ENCODE results near the gene CMTM4. TPM values are rescaled to one million over a fixed set of nuclear protein-coding genes. Genes with fewer than 3 reads are reported as not detected.
A peak's percentile ranks its signal among the peaks of the same experiment; 100 is the strongest.

The CMTM4 gene
- total RNA-seq, 4 donors from 2014 or later: 14.2 to 22.7 (median 19.6) TPM

DNA sequence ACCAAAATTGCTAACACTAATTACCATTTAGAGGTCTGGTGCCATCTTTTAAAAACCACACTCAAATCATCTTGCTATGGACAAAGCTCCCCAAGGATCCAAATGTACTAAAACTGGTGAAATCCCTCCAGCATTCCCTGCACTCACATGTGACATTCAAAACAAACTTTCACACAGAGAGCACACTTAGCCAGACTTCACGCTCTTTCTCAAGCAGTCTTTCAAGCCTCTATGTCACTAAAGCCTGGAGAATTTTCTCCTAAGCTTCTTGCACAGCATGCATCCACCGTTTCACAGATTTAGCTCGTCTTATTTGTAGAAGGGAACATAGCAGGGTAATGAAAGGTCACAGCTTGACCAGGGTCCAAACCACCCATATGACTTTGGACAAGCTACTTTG lies 72.8 kb downstream of the CMTM4 start:
- 74 to 83% methylated on average over 3 of the region's 3 CpGs for WGBS, 2 donors
- TF ChIP-seq EP300 (IDR thresholded peaks at IDR 0.05) (no peak), POLR2A (IDR thresholded peaks at IDR 0.05) (no peak)
- TF ChIP-seq, protein P1, sequence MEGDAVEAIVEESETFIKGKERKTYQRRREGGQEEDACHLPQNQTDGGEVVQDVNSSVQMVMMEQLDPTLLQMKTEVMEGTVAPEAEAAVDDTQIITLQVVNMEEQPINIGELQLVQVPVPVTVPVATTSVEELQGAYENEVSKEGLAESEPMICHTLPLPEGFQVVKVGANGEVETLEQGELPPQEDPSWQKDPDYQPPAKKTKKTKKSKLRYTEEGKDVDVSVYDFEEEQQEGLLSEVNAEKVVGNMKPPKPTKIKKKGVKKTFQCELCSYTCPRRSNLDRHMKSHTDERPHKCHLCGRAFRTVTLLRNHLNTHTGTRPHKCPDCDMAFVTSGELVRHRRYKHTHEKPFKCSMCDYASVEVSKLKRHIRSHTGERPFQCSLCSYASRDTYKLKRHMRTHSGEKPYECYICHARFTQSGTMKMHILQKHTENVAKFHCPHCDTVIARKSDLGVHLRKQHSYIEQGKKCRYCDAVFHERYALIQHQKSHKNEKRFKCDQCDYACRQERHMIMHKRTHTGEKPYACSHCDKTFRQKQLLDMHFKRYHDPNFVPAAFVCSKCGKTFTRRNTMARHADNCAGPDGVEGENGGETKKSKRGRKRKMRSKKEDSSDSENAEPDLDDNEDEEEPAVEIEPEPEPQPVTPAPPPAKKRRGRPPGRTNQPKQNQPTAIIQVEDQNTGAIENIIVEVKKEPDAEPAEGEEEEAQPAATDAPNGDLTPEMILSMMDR (IDR thresholded peaks at IDR 0.05): no peak

DNA sequence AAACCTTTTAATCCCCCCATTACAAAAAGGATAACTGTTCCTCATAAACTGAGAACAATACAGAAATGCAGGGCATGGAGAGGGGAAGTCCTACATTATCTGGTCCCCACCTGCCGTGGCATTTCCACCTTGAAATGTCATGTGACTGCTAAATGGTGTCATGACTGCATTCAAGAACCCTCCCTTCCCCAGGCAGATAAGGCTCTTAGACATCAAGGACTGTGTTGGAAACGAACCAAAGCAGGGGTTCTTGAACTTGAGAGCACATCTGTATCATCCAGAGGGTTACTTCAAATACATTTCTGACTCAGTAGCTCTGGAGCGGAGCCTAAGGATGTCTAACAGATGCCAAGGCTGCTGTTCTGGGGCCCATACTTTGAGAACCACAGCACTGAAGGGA lies 73.7 kb downstream of the CMTM4 start:
- Histone ChIP-seq H3K4me1 (peaks cover 0 to 24% (median 2%) of the 10 kb centered on the region in 4 donors), H3K36me3 (peaks cover 0 to 16% (median 0%) of the 10 kb centered on the region in 3 donors), H3K27ac (no peak overlapping the region), H3K27me3 (no peaks in the 10 kb centered on the region), H3K9me3 (no peaks in the 10 kb centered on the region), H3K4me3 (no peak overlapping the region)
- no peak for DNase-seq (ENCODE audit: low spot score in 2 of 2)
- 77 to 88% methylated on average over 3 of the region's 3 CpGs for WGBS, 2 donors
- TF ChIP-seq, protein P1 (IDR thresholded peaks at IDR 0.05): no peak
- no peak for TF ChIP-seq POLR2A (IDR thresholded peaks at IDR 0.05)
- no peak for TF ChIP-seq EP300 (IDR thresholded peaks at IDR 0.05)

More for the DNA sequence above, 72.8 kb downstream of the CMTM4 start:
- no peak for DNase-seq (ENCODE audit: low spot score in 2 of 2)
- H3K27me3 ChIP-seq: no peaks in the 10 kb centered on the region
- peaks cover 0 to 16% (median 0%) of the 10 kb centered on the region in 3 donors for H3K36me3 ChIP-seq
- H3K4me1 ChIP-seq: peaks cover 0 to 15% (median 0%) of the 10 kb centered on the region in 4 donors
- no peaks in the 10 kb centered on the region for H3K9me3 ChIP-seq
- H3K27ac ChIP-seq: no peak overlapping the region
- no peak overlapping the region for H3K4me3 ChIP-seq

DNA sequence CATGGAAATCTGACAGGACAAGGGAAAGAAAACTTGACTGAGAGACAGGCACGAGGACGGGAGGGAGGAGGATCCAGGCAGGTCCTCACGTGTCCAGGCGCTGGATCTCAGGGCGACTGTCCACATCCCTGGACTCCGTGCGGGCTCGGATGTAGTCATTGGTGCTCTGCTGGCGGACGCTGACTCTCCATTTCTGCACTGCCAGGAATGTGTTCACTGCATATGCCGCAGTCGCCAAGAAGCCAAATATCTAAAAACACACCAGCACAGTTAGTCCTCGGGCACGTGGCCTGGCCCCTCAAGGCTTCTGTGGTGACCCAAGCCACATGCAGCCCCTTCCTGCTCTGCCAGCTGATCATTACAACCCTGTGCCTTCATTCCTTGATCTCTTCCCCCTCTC lies 74.6 kb downstream of the CMTM4 start:
- Histone ChIP-seq H3K4me1 (peaks cover 0 to 32% (median 2%) of the 10 kb centered on the region in 4 donors), H3K27ac (no peak overlapping the region), H3K4me3 (no peak overlapping the region), H3K9me3 (no peaks in the 10 kb centered on the region), H3K27me3 (no peaks in the 10 kb centered on the region), H3K36me3 (peaks cover 0 to 16% (median 0%) of the 10 kb centered on the region in 3 donors)
- TF ChIP-seq, protein P1 (IDR thresholded peaks at IDR 0.05): no peak
- TF ChIP-seq EP300 (IDR thresholded peaks at IDR 0.05) (no peak), POLR2A (IDR thresholded peaks at IDR 0.05) (no peak)
- DNase-seq (ENCODE audit: low spot score in 2 of 2): no peak
- WGBS, 2 donors: 91 to 93% methylated on average over 14 of the region's 14 CpGs

DNA sequence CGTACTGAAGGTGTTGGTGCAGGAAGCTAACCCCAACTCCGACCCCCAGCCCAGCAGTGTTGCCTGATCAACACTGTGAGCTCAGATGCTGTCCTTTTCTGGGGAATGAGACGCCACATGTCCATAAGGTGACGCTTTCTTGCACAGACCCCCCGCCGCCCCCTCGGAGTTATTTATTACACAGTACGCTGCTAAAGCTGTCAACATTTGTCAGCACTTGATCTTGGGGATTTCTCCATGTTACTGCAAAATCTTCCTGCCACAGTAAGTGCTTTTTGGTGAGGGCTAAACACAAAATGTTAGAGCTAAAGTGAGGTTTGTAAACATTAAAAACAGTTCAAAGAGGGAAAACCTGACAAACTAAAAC lies 76.1 kb downstream of the CMTM4 start:
- Histone ChIP-seq H3K9me3 (no peaks in the 10 kb centered on the region), H3K4me3 (no peak overlapping the region), H3K27ac (no peak overlapping the region), H3K36me3 (peaks cover 0 to 16% (median 0%) of the 10 kb centered on the region in 3 donors), H3K4me1 (peaks cover 0 to 38% (median 2%) of the 10 kb centered on the region in 4 donors), H3K27me3 (no peaks in the 10 kb centered on the region)
- 73 to 74% methylated on average over 8 of the region's 8 CpGs for WGBS, 2 donors
- no peak for DNase-seq (ENCODE audit: low spot score in 2 of 2)
- TF ChIP-seq, protein P1 (IDR thresholded peaks at IDR 0.05): no peak
- TF ChIP-seq POLR2A (IDR thresholded peaks at IDR 0.05) (no peak), EP300 (IDR thresholded peaks at IDR 0.05) (no peak)

DNA sequence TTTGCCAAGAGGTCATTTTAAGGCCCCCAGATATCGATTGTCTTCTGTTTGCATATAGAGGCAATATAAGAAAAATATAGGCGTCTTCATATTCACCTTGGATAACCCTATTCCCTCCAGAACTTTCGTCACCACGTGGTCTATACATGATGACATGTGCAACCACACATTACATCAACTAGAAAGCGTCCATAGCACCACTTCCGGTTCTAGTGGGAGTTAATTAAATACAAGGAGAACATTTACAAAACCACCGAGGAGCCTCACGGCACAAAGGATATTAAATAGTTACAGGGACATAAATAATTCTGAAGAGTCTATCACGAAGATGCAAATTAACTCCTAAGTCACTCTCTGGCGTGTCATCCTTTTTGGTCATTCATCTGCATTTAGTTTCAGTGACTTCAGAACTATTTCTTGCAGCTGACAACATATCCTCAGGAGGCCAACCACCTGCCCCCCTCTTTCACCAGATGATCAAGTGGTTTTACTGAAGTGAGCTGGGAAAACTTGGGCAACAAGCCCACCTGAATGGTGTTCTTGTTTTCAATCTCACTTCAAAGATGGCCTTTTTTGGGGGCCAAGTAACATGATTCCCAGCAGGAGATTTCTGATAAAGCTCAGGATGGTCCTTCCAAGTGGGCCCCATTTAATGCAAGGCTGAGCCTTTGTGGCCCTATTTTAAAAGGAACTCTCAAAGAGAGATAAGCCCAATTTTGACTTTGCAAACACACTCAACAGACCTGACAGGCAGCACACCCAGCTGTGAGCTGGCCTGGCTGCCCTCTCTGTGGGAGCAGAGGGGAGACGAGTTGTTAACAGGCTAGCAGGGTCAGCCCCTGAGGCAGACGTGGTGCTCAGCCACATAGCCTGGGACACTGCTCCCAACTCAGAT lies 76.8 kb downstream of the CMTM4 start:
- peaks cover 0 to 38% (median 2%) of the 10 kb centered on the region in 4 donors for H3K4me1 ChIP-seq
- H3K27ac ChIP-seq: peak overlapping the region in 1 of 4 donors; percentile 35
- H3K36me3 ChIP-seq: peaks cover 0 to 18% (median 0%) of the 10 kb centered on the region in 3 donors
- 49 to 59% methylated on average over 11 to 12 of the region's 12 CpGs for WGBS, 2 donors
- TF ChIP-seq EP300 (IDR thresholded peaks at IDR 0.05): no peak
- TF ChIP-seq, protein P1 (IDR thresholded peaks at IDR 0.05): no peak
- no peak for TF ChIP-seq POLR2A (IDR thresholded peaks at IDR 0.05)
- DNase-seq (ENCODE audit: low spot score in 2 of 2): no peak
- H3K27me3 ChIP-seq: no peaks in the 10 kb centered on the region
- H3K9me3 ChIP-seq: no peaks in the 10 kb centered on the region
- H3K4me3 ChIP-seq: no peak overlapping the region

Measured in tibial nerve (tissue), 4 donors.